Measurements from ENCODE around the gene TMEM179.

GRCh38 chr14:104600805-104601204 lies 3.8 kb downstream of the TMEM179 start:
- TF ChIP-seq, protein P1, sequence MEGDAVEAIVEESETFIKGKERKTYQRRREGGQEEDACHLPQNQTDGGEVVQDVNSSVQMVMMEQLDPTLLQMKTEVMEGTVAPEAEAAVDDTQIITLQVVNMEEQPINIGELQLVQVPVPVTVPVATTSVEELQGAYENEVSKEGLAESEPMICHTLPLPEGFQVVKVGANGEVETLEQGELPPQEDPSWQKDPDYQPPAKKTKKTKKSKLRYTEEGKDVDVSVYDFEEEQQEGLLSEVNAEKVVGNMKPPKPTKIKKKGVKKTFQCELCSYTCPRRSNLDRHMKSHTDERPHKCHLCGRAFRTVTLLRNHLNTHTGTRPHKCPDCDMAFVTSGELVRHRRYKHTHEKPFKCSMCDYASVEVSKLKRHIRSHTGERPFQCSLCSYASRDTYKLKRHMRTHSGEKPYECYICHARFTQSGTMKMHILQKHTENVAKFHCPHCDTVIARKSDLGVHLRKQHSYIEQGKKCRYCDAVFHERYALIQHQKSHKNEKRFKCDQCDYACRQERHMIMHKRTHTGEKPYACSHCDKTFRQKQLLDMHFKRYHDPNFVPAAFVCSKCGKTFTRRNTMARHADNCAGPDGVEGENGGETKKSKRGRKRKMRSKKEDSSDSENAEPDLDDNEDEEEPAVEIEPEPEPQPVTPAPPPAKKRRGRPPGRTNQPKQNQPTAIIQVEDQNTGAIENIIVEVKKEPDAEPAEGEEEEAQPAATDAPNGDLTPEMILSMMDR (IDR thresholded peaks at IDR 0.05) = no peak
- TF ChIP-seq POLR2A (IDR thresholded peaks at IDR 0.05) = no peak

All from lower leg skin (tissue), 3 donors.